H1 (cell line): ENCODE data around the gene KRTAP10-5. TPM values are rescaled to one million over a fixed set of nuclear protein-coding genes. Genes with fewer than 3 reads are reported as not detected.

ENCODE experiments used
- ATF2 ChIP-seq: IDR thresholded peaks from 2 replicates; pipeline ENCODE4 v1.6.1; 2012; ENCODE audit warnings: low read length, inconsistent platforms
- CHD7 ChIP-seq: fragments of 300-600 bp; sonication (generic); IDR thresholded peaks from 2 replicates; pipeline ENCODE4 v1.7.1; 2012; ENCODE audit warnings: low read length, moderate library complexity, mild to moderate bottlenecking, inconsistent platforms; ENCODE audit not compliant: insufficient replicate concordance
- EP300 ChIP-seq, 2 experiments: IDR thresholded peaks; 1 replicate in 1 of 2; 2 replicates in 1 of 2; pipeline ENCODE4 v1.6.1; 2011 to 2012; ENCODE audit warnings: low read depth in 2 of 2, low read length in 2 of 2, mild to moderate bottlenecking in 2 of 2, borderline replicate concordance in 1 of 2, inconsistent platforms in 1 of 2, moderate library complexity in 1 of 2
- JUND ChIP-seq: IDR thresholded peaks from 2 replicates; pipeline ENCODE4 v1.6.1; 2011; ENCODE audit warnings: mild to moderate bottlenecking, improper control_type of control experiment, low read length
- NRF1 ChIP-seq: IDR thresholded peaks from 2 replicates; pipeline ENCODE4 v1.6.1; 2011; ENCODE audit warnings: mild to moderate bottlenecking, low read depth, low read length, improper control_type of control experiment
- polyA plus RNA-seq, 7 experiments: library from polyadenylated mRNA; depleted of rRNA in 3 of 7; stranded (reverse) in 5 of 7; unstranded in 2 of 7; fragments of >200 nt in 5 of 7; fragments of 200-250 nt in 2 of 7; gene quantifications; 1 replicate in 5 of 7; 2 replicates in 1 of 7; 4 replicates in 1 of 7; pipeline versions ENCODE4 v1.2.1 to v1.2.3, GENCODE V29; 2011 to 2013; ENCODE audit warnings: missing spikeins in 2 of 7, mixed read lengths in 2 of 7
- total RNA-seq: library from RNA; stranded (reverse); fragmentation: NEBNext Ultra II Directional; extraction: Animal tissue kit (Norgen Biotek cat#: 25700); gene quantifications from 2 replicates; pipeline ENCODE4 v1.2.1, GENCODE V29; 2021
- TF ChIP-seq, protein P1 (sequence below): IDR thresholded peaks from 2 replicates; pipeline ENCODE4 v1.6.1; 2012; ENCODE audit warnings: inconsistent platforms
- TF ChIP-seq, protein P2 (sequence below): IDR thresholded peaks from 2 replicates; pipeline ENCODE4 v1.6.1; 2011; ENCODE audit warnings: low read length, improper control_type of control experiment

KRTAP10-5 gene
- total and polyA plus RNA-seq, 2 of the 8 experiments (the other 6 are each of a cell fraction or from before 2014, with no cell fraction given): 0.09 TPM; not detected in 1

DNA sequence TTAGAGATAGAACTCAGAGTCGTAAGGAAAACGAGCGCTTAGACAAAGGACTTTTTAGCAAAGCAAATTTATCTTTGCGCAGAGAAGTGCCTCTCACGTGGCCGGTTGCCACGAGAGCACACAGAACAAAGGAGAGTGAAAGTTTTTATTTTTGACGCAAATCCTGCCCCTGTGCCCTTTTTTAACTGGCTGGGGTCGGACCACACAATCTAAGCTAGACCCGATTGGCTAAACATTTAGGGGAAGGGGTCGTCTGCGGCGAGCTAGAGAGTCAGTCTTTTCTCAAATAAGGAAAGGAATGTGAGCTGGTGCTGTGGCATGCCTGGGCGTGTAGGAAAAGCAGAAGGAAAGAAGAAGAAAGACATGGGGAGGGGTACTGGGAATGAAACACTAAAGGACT, 31.5 kb downstream of the KRTAP10-5 start (continued):
- no peak for TF ChIP-seq JUND
- TF ChIP-seq, protein P1, sequence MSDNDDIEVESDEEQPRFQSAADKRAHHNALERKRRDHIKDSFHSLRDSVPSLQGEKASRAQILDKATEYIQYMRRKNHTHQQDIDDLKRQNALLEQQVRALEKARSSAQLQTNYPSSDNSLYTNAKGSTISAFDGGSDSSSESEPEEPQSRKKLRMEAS: peak; percentile 67
- TF ChIP-seq, protein P2, sequence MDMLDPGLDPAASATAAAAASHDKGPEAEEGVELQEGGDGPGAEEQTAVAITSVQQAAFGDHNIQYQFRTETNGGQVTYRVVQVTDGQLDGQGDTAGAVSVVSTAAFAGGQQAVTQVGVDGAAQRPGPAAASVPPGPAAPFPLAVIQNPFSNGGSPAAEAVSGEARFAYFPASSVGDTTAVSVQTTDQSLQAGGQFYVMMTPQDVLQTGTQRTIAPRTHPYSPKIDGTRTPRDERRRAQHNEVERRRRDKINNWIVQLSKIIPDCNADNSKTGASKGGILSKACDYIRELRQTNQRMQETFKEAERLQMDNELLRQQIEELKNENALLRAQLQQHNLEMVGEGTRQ: no peak
- no peak for TF ChIP-seq EP300 (IDR thresholded peaks at IDR 0.05; ENCODE audit: borderline replicate concordance in 1 of 2, low read depth in 2 of 2, low read length in 2 of 2)
- TF ChIP-seq NRF1: no peak
- no peak for TF ChIP-seq CHD7
- TF ChIP-seq ATF2: 0 out of 2 replicates have a peak, but pooled peaks have one; percentile 64
